ENCODE measurements around the gene COL6A1.
A peak's percentile ranks its signal among the peaks of the same experiment; 100 is the strongest.
"Not testable (repeated sequence)": the region's sequence is repeated elsewhere in the genome, so short reads cannot be mapped to it uniquely, and the experiment has no call there.

COL6A1 gene

DNA sequence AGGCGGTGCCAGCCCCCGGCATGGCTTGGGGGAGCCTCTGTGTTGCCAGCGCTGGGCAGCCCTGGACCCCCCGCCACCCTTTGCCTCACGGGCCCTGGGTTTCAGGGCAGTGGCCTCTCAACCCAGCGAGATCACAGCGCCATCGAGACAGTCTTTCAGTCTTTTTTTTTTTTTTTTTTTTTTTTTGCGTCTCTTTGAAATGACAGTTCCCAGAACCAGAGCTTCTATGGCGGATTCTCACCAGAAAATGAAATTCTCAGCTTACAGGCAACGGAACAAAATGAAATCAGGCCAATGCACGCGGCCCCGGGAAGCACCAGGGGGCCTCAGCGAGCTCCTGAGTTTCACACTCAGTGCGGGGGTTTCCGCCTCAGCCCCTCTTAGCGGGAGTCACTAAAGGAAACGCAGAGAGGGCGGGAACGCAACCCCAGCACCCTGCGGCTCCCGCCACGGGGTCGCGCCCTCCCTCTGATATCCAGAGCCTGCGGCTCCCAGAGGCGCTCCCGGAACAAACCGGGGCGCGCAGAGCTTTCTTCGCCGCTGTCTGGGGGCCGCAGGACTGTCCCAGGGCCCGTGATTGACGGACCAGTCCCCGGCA lies 8.0 kb upstream of the COL6A1 start:
- Histone ChIP-seq H4K91ac (ENCODE audit: low read depth, low read length) (peak overlapping the region; percentile 93), H3K79me2 (ENCODE audit: control insufficient read depth, insufficient read depth, low read length, poor library complexity) (peaks cover 2% of the 10 kb centered on the region), H2BK12ac (ENCODE audit: low read length) (peak overlapping the region; percentile 89), H4K12ac (ENCODE audit: low read depth, low read length) (no peak overlapping the region), H3K36me3 (ENCODE audit: control insufficient read depth in 1 of 2, insufficient read depth in 2 of 2, low read length in 2 of 2) (no peaks in the 10 kb centered on the region), H2BK120ac (ENCODE audit: insufficient read depth, low read length, poor library complexity) (peak overlapping the region; percentile 66), H3K4ac (ENCODE audit: low read depth, low read length) (peak overlapping the region; percentile 13), H3K27ac (ENCODE audit: low read depth, low read length) (peak overlapping the region; percentile 20), H2AK5ac (ENCODE audit: low read length) (peak overlapping the region; percentile 85), H3K18ac (ENCODE audit: low read length) (peak overlapping the region; percentile 79), H3K9me3 (ENCODE audit: insufficient read depth, low read depth, low read length) (no peaks in the 10 kb centered on the region), H3K9ac (ENCODE audit: low read length) (no peak overlapping the region), H4K8ac (ENCODE audit: low read depth, low read length) (peak overlapping the region; percentile 91), H3K79me1 (ENCODE audit: low read length) (peaks cover 17% of the 10 kb centered on the region), H2AFZ (ENCODE audit: insufficient read depth, low read length, poor library complexity) (peak overlapping the region; percentile 95), H3K4me2 (ENCODE audit: low read length) (peak overlapping the region; percentile 63), H3K4me1 (ENCODE audit: control insufficient read depth in 1 of 2, insufficient read depth in 2 of 2, low read length in 2 of 2) (peaks cover 26 to 31% of the 10 kb centered on the region in 2 experiments), H3K27me3 (ENCODE audit: insufficient read depth, low read length) (peaks cover 2% of the 10 kb centered on the region), H3K14ac (ENCODE audit: low read length) (peak overlapping the region; percentile 68), H3K23ac (ENCODE audit: low read length) (no peak overlapping the region), H2BK5ac (ENCODE audit: low read depth, low read length, poor library complexity) (peak overlapping the region; percentile 29), H3K4me3 (ENCODE audit: low read depth, low read length) (peak overlapping the region; percentile 62)
- DNase-seq = peak; percentile 40 to 47
- no CpG with 5 or more reads among the region's 38 CpGs for WGBS (ENCODE audit: extremely low coverage, insufficient coverage, insufficient read length)

DNA sequence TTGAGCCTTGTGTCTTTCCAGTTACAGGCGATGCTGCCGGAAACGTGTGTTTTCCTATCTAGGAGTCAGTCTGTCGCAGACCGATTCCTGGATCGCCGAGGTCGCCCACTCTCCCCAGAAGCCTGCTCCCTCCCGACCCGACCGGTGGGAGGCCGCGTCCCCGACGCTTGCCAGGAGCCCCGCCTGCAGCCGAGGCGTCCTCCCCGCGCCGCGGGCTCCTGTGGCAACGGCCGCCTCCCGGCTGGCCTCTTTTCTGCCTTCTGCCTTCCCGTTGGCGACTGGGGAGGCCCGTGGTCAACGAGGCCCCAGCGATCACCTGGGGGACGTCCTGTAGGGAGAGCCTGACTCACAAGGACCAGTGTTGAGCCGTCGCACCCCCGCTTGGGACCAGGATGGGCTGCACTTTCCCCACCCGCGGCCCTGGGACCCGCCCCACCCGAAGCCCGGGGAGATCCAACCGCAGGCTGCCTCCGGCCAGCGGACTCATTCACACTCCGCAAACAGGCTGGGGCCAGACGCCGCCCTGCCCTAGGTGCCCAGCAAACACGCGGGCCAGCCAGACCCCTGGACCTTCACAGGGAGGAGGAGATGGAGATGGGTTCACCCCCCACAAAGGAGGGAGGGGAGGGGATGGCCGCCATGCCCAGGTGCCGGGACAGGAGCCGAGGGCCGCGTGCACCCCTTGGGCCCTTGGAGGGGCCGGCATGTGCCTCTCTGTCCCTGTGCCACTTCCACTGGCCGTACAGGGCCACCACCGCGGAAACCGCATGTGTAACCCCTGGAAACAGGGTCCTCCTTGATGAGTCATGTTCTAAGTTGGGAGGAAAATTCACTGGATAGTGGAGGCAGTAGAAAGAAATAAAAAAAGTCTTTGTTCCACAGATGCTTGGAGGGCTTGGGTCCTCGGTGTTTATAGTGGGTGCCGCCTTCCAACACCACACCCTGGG lies 7.2 kb upstream of the COL6A1 start:
- H2AFZ ChIP-seq (ENCODE audit: insufficient read depth, low read length, poor library complexity) = peak overlapping the region; percentile 81
- peaks cover 2% of the 10 kb centered on the region for H3K79me2 ChIP-seq (ENCODE audit: control insufficient read depth, insufficient read depth, low read length, poor library complexity)
- peak overlapping the region; percentile 17 for H3K18ac ChIP-seq (ENCODE audit: low read length)
- H3K9me3 ChIP-seq (ENCODE audit: insufficient read depth, low read depth, low read length) = no peaks in the 10 kb centered on the region
- H3K4me2 ChIP-seq (ENCODE audit: low read length) = peak overlapping the region; percentile 63
- peaks cover 2% of the 10 kb centered on the region for H3K27me3 ChIP-seq (ENCODE audit: insufficient read depth, low read length)
- no CpG with 5 or more reads among the region's 59 CpGs for WGBS (ENCODE audit: extremely low coverage, insufficient coverage, insufficient read length)
- H2AK5ac ChIP-seq (ENCODE audit: low read length) = peak overlapping the region; percentile 19
- H3K4me3 ChIP-seq (ENCODE audit: low read depth, low read length) = peak overlapping the region; percentile 45
- peak overlapping the region; percentile 14 for H3K9ac ChIP-seq (ENCODE audit: low read length)
- peak overlapping the region; percentile 58 for H2BK12ac ChIP-seq (ENCODE audit: low read length)
- H3K23ac ChIP-seq (ENCODE audit: low read length) = no peak overlapping the region
- H3K4ac ChIP-seq (ENCODE audit: low read depth, low read length) = peak overlapping the region; percentile 13
- no peak overlapping the region for H2BK5ac ChIP-seq (ENCODE audit: low read depth, low read length, poor library complexity)
- H2BK120ac ChIP-seq (ENCODE audit: insufficient read depth, low read length, poor library complexity) = peak overlapping the region; percentile 20
- H3K4me1 ChIP-seq (ENCODE audit: control insufficient read depth in 1 of 2, insufficient read depth in 2 of 2, low read length in 2 of 2) = peaks cover 26 to 31% of the 10 kb centered on the region in 2 experiments
- peak overlapping the region; percentile 47 for H4K91ac ChIP-seq (ENCODE audit: low read depth, low read length)
- H4K8ac ChIP-seq (ENCODE audit: low read depth, low read length) = peak overlapping the region; percentile 85
- peak overlapping the region; percentile 57 for H3K14ac ChIP-seq (ENCODE audit: low read length)
- H3K27ac ChIP-seq (ENCODE audit: low read depth, low read length) = peak overlapping the region; percentile 20
- no peak for DNase-seq
- H3K36me3 ChIP-seq (ENCODE audit: control insufficient read depth in 1 of 2, insufficient read depth in 2 of 2, low read length in 2 of 2) = no peaks in the 10 kb centered on the region
- peak overlapping the region; percentile 37 for H4K12ac ChIP-seq (ENCODE audit: low read depth, low read length)
- H3K79me1 ChIP-seq (ENCODE audit: low read length) = peaks cover 17% of the 10 kb centered on the region

DNA sequence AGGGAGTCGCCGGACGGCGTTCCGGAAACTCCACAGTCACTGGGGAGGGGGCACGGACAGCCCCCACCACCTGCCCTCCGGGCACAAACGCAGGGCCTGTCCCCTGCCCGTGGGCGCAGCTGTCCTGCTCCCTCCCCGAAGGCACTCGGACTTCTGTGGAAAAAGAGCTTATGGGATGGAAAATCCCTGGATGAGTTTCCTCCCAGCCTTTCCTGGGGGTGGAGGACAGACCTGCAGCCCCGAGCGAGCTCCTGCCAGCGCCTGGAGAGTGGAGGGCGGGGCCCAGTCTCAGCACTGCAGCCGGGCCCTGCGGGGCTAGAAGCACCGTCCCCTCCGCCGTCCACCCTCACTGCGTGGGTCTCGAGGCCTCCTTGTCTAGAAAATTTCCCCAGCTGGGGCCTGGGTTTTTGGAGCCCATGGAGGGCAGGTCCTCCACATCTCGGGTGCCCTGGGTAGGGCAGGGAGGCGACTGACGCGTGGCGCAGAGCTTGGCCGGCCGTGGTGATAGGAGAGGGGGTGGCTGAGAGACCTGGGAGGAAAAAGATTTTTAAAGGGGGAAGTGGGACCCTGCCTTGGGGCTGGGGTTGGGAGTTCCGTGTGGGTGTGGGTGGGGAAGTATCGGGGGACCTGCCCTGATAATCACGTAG lies 6.4 kb upstream of the COL6A1 start:
- Histone ChIP-seq H3K36me3 (ENCODE audit: control insufficient read depth in 1 of 2, insufficient read depth in 2 of 2, low read length in 2 of 2) (no peaks in the 10 kb centered on the region), H2AFZ (ENCODE audit: insufficient read depth, low read length, poor library complexity) (peak overlapping the region; percentile 47), H3K23ac (ENCODE audit: low read length) (no peak overlapping the region), H2BK5ac (ENCODE audit: low read depth, low read length, poor library complexity) (no peak overlapping the region), H3K18ac (ENCODE audit: low read length) (no peak overlapping the region), H3K79me1 (ENCODE audit: low read length) (peaks cover 17% of the 10 kb centered on the region), H3K9ac (ENCODE audit: low read length) (no peak overlapping the region), H2BK12ac (ENCODE audit: low read length) (peak overlapping the region; percentile 56), H3K9me3 (ENCODE audit: insufficient read depth, low read depth, low read length) (no peaks in the 10 kb centered on the region), H4K8ac (ENCODE audit: low read depth, low read length) (no peak overlapping the region), H3K4me2 (ENCODE audit: low read length) (peak overlapping the region; percentile 63), H3K27me3 (ENCODE audit: insufficient read depth, low read length) (peaks cover 2% of the 10 kb centered on the region), H2AK5ac (ENCODE audit: low read length) (no peak overlapping the region), H3K4me1 (ENCODE audit: control insufficient read depth in 1 of 2, insufficient read depth in 2 of 2, low read length in 2 of 2) (peaks cover 26 to 31% of the 10 kb centered on the region in 2 experiments), H3K4ac (ENCODE audit: low read depth, low read length) (no peak overlapping the region), H4K91ac (ENCODE audit: low read depth, low read length) (peak overlapping the region; percentile 19), H3K27ac (ENCODE audit: low read depth, low read length) (no peak overlapping the region), H3K4me3 (ENCODE audit: low read depth, low read length) (no peak overlapping the region), H4K12ac (ENCODE audit: low read depth, low read length) (no peak overlapping the region), H3K14ac (ENCODE audit: low read length) (no peak overlapping the region), H2BK120ac (ENCODE audit: insufficient read depth, low read length, poor library complexity) (no peak overlapping the region), H3K79me2 (ENCODE audit: control insufficient read depth, insufficient read depth, low read length, poor library complexity) (peaks cover 2% of the 10 kb centered on the region)
- WGBS (ENCODE audit: extremely low coverage, insufficient coverage, insufficient read length) = no CpG with 5 or more reads among the region's 33 CpGs
- DNase-seq = no peak

DNA sequence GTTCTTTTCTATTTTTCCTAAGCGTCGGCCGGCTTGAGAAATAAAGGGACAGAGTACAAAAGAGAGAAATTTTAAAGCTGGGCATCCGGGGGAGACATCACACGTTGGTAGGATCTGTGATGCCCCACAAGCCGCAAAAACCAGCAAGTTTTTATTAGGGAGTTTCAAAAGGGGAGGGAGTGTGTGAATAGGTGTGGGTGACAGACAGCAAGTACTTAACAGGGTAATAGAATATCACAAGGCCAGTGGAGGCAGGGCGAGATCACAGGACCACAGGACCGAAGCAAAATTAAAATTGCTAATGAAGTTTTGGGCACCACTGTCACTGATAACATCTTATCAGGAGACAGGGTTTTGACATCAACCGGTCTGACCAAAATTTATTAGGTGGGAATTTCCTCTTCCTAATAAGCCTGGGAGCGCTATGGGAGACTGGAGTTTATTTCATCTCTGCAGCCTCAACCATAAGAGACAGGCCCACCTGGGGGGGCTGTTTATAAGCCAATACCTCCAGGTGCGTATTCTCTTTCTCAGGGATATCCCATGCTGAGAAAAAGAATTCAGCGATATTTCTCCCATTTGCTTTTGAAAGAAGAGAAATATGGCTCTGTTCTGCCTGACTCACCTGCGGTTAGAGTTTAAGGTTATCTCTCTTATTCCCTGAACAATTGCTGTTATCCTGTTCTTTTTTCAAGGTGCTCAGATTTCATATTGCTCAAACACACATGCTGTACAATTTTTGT lies 5.7 kb upstream of the COL6A1 start:
- WGBS (ENCODE audit: extremely low coverage, insufficient coverage, insufficient read length) = no CpG with 5 or more reads among the region's 13 CpGs
- H2BK120ac ChIP-seq (ENCODE audit: insufficient read depth, low read length, poor library complexity); H3K4ac ChIP-seq (ENCODE audit: low read depth, low read length): not testable (repeated sequence)

More for the DNA sequence above, 5.7 kb upstream of the COL6A1 start:
- not testable (repeated sequence) for H3K18ac ChIP-seq (ENCODE audit: low read length); H3K9me3 ChIP-seq (ENCODE audit: insufficient read depth, low read depth, low read length); H2AK5ac ChIP-seq (ENCODE audit: low read length); H3K23ac ChIP-seq (ENCODE audit: low read length); DNase-seq; H4K12ac ChIP-seq (ENCODE audit: low read depth, low read length); H2BK12ac ChIP-seq (ENCODE audit: low read length); H3K9ac ChIP-seq (ENCODE audit: low read length); H3K14ac ChIP-seq (ENCODE audit: low read length); H2AFZ ChIP-seq (ENCODE audit: insufficient read depth, low read length, poor library complexity); H3K27ac ChIP-seq (ENCODE audit: low read depth, low read length); H2BK5ac ChIP-seq (ENCODE audit: low read depth, low read length, poor library complexity); H4K8ac ChIP-seq (ENCODE audit: low read depth, low read length); H4K91ac ChIP-seq (ENCODE audit: low read depth, low read length); H3K4me2 ChIP-seq (ENCODE audit: low read length); H3K27me3 ChIP-seq (ENCODE audit: insufficient read depth, low read length); H3K79me2 ChIP-seq (ENCODE audit: control insufficient read depth, insufficient read depth, low read length, poor library complexity); H3K4me3 ChIP-seq (ENCODE audit: low read depth, low read length); H3K36me3 ChIP-seq (ENCODE audit: control insufficient read depth in 1 of 2, insufficient read depth in 2 of 2, low read length in 2 of 2)
- Histone ChIP-seq H3K79me1 (ENCODE audit: low read length) (peaks cover 17% of the 10 kb centered on the region), H3K4me1 (ENCODE audit: control insufficient read depth in 1 of 2, insufficient read depth in 2 of 2, low read length in 2 of 2) (peaks cover 26 to 31% of the 10 kb centered on the region in 2 experiments)

Measured in trophoblast cell (in vitro differentiated cells and primary cell).